NT2/D1 (cell line): ENCODE results near the gene TRAK1.

Experiments
- SUZ12 ChIP-seq: IDR thresholded peaks from 2 replicates; pipeline ENCODE4 v1.6.1; 2011; ENCODE audit not compliant: insufficient read length, insufficient read depth; ENCODE audit errors: extremely low read depth
- ZNF274 ChIP-seq: IDR thresholded peaks from 2 replicates; pipeline ENCODE4 v1.6.1; 2011; ENCODE audit warnings: mild to moderate bottlenecking, low read depth, low read length

GRCh38 chr3:42275217-42275616, 184.1 kb downstream of the TRAK1 start:
- no peak for TF ChIP-seq SUZ12
- no peak for TF ChIP-seq ZNF274
